IMR-90 (cell line): ENCODE results near the gene TMUB1. TPM values are rescaled to one million over a fixed set of nuclear protein-coding genes. Genes with fewer than 3 reads are reported as not detected.
A peak's percentile ranks its signal among the peaks of the same experiment; 100 is the strongest.

ENCODE experiments used
- ATAC-seq: fragments of 200-7000 bp; cut with Tn5 transposase; 2 replicates; pipeline ENCODE4 v1.9.1; 2020; ENCODE audit warnings: low read depth, mild to moderate bottlenecking, moderate library complexity
- BruUV-seq: library from RNA; stranded (reverse); fragments of 400-500 nt; replicated peaks from 2 replicates; lab custom pipeline; 2021; lab: Mats Ljungman, UMichigan
- CTCF ChIA-PET: fragments of 300-600 bp; formaldehyde crosslinking; extraction: SDS; loops from one replicate; lab custom pipeline; 2021; ENCODE audit warnings: antibody characterized with exemption; lab: Yijun Ruan, JAX
- POLR2A ChIA-PET: fragments of 300-600 bp; sonication (Branson Sonifier 250); formaldehyde crosslinking; loops from one replicate; lab custom pipeline; 2022; ENCODE audit warnings: antibody characterized with exemption; ENCODE audit not compliant: unreplicated experiment; lab: Charles Lee
- DNase-seq: peaks from one replicate; pipeline ENCODE4 v3.0.0; 2013
- H2AFZ ChIP-seq: replicated peaks from 2 replicates; pipeline ENCODE3; 2013; ENCODE audit warnings: low read length, mild to moderate bottlenecking; ENCODE audit not compliant: poor library complexity
- H2AK5ac ChIP-seq: 2 replicates; pipeline ENCODE4 v1.6.1; 2013; ENCODE audit warnings: low read depth, low read length, inconsistent platforms
- H2AK9ac ChIP-seq: replicated peaks from 2 replicates; pipeline ENCODE3; 2013; ENCODE audit warnings: mild to moderate bottlenecking, low read depth, low read length, moderate library complexity; ENCODE audit not compliant: poor library complexity
- H2BK120ac ChIP-seq: 2 replicates; pipeline ENCODE4 v1.6.1; 2013; ENCODE audit warnings: low read depth, low read length, inconsistent platforms
- H2BK15ac ChIP-seq: 3 replicates; pipeline ENCODE4 v1.6.1; 2013; ENCODE audit warnings: low read depth, low read length, inconsistent platforms
- H2BK20ac ChIP-seq: 2 replicates; pipeline ENCODE4 v1.6.1; 2013; ENCODE audit warnings: low read depth, mild to moderate bottlenecking, inconsistent platforms, low read length, moderate library complexity
- H2BK5ac ChIP-seq: 2 replicates; pipeline ENCODE4 v1.6.1; 2013; ENCODE audit warnings: mild to moderate bottlenecking, low read depth, low read length, inconsistent platforms; ENCODE audit not compliant: poor library complexity, severe bottlenecking
- H3K14ac ChIP-seq: replicated peaks from 2 replicates; pipeline ENCODE4 v1.6.1; 2013; ENCODE audit warnings: low read depth, low read length, inconsistent platforms
- H3K18ac ChIP-seq: 2 replicates; pipeline ENCODE4 v1.6.1; 2013; ENCODE audit warnings: low read depth, low read length, control low read depth
- H3K23ac ChIP-seq: 2 replicates; pipeline ENCODE4 v1.6.1; 2013; ENCODE audit warnings: low read depth, low read length, inconsistent platforms
- H3K27ac ChIP-seq: 2 replicates; pipeline ENCODE4 v1.5.1; 2013; ENCODE audit warnings: mild to moderate bottlenecking, control low read depth, low read length; ENCODE audit not compliant: insufficient read depth
- H3K27me3 ChIP-seq: 2 replicates; pipeline ENCODE4 v1.6.1; 2013; ENCODE audit warnings: low read length; ENCODE audit not compliant: control insufficient read depth, insufficient read depth
- H3K36me3 ChIP-seq: 2 replicates; pipeline ENCODE4 v1.6.1; 2013; ENCODE audit warnings: low read length, mixed read lengths; ENCODE audit not compliant: control insufficient read depth, insufficient read depth
- H3K4ac ChIP-seq: 2 replicates; pipeline ENCODE4 v1.6.1; 2013; ENCODE audit warnings: low read depth, low read length, inconsistent platforms
- H3K4me1 ChIP-seq: 2 replicates; pipeline ENCODE4 v1.6.1; 2013; ENCODE audit warnings: low read length, mixed read lengths; ENCODE audit not compliant: control insufficient read depth, insufficient read depth
- H3K4me2 ChIP-seq: 2 replicates; pipeline ENCODE4 v1.6.1; 2013; ENCODE audit warnings: low read depth, mild to moderate bottlenecking, control low read depth, low read length, moderate library complexity
- H3K4me3 ChIP-seq: 2 replicates; pipeline ENCODE4 v1.5.1; 2013; ENCODE audit warnings: low read depth, mild to moderate bottlenecking, control low read depth, low read length, moderate library complexity; ENCODE audit not compliant: insufficient read depth
- H3K56ac ChIP-seq: 2 replicates; pipeline ENCODE4 v1.6.1; 2013; ENCODE audit warnings: low read length, inconsistent platforms; ENCODE audit not compliant: insufficient read depth; ENCODE audit errors: extremely low read depth
- H3K79me1 ChIP-seq, 2 experiments: 2 replicates each; pipeline ENCODE4 v1.6.1; 2013; ENCODE audit warnings: low read length in 2 of 2, inconsistent platforms in 1 of 2, low read depth in 1 of 2
- H3K9ac ChIP-seq: 2 replicates; pipeline ENCODE4 v1.6.1; 2013; ENCODE audit warnings: low read depth, low read length, control low read depth
- H3K9me1 ChIP-seq: 2 replicates; pipeline ENCODE4 v1.6.1; 2013; ENCODE audit warnings: low read length, inconsistent platforms; ENCODE audit not compliant: insufficient read depth
- H3K9me3 ChIP-seq: 2 replicates; pipeline ENCODE4 v1.6.1; 2013; ENCODE audit warnings: low read length; ENCODE audit not compliant: control insufficient read depth, insufficient read depth
- H4K20me1 ChIP-seq: 2 replicates; pipeline ENCODE4 v1.6.1; 2013; ENCODE audit warnings: low read length, inconsistent platforms; ENCODE audit not compliant: insufficient read depth
- H4K5ac ChIP-seq: 2 replicates; pipeline ENCODE4 v1.6.1; 2013; ENCODE audit warnings: mild to moderate bottlenecking, low read depth, low read length, control low read depth
- H4K8ac ChIP-seq, 2 experiments: 2 replicates each; pipeline ENCODE4 v1.6.1; 2013; ENCODE audit warnings: low read depth in 2 of 2, low read length in 2 of 2, control low read depth in 1 of 2, inconsistent platforms in 1 of 2
- H4K91ac ChIP-seq: 2 replicates; pipeline ENCODE4 v1.6.1; 2013; ENCODE audit warnings: low read depth, low read length, inconsistent platforms; ENCODE audit not compliant: insufficient read depth
- BHLHE40 ChIP-seq: fragments of 150-350 bp; IDR thresholded peaks from 2 replicates; pipeline ENCODE4 v1.6.1; 2016; ENCODE audit warnings: mild to moderate bottlenecking, low read depth, low read length
- CEBPB ChIP-seq: IDR thresholded peaks from 2 replicates; pipeline ENCODE4 v1.6.1; 2012; ENCODE audit warnings: low read depth, low read length, improper control_type of control experiment
- CHD1 ChIP-seq: IDR thresholded peaks from 2 replicates; pipeline ENCODE4 v1.6.1; 2012; ENCODE audit warnings: low read depth, low read length, improper control_type of control experiment
- CTCF ChIP-seq: conservative IDR thresholded peaks from 2 replicates; pipeline ENCODE4 v1.5.1; 2012; ENCODE audit warnings: mild to moderate bottlenecking, low read depth, low read length, improper control_type of control experiment
- ELK1 ChIP-seq: fragments of 150-350 bp; IDR thresholded peaks from 2 replicates; pipeline ENCODE4 v1.6.1; 2016; ENCODE audit warnings: low read depth, mild to moderate bottlenecking, low read length, moderate library complexity, borderline replicate concordance
- FOS ChIP-seq: fragments of 150-350 bp; IDR thresholded peaks from 2 replicates; pipeline ENCODE4 v1.6.1; 2016; ENCODE audit warnings: low read depth, low read length
- MAFK ChIP-seq: IDR thresholded peaks from 2 replicates; pipeline ENCODE4 v1.6.1; 2012; ENCODE audit warnings: low read depth, low read length, improper control_type of control experiment
- MAZ ChIP-seq: IDR thresholded peaks from 2 replicates; pipeline ENCODE4 v1.6.1; 2012; ENCODE audit warnings: low read depth, mild to moderate bottlenecking, low read length, improper control_type of control experiment, moderate library complexity, borderline replicate concordance
- MXI1 ChIP-seq: IDR thresholded peaks from 2 replicates; pipeline ENCODE4 v1.6.1; 2012; ENCODE audit warnings: low read depth, mild to moderate bottlenecking, low read length, moderate library complexity, borderline replicate concordance
- NFE2L2 ChIP-seq: fragments of 150-350 bp; IDR thresholded peaks from 2 replicates; pipeline ENCODE4 v1.6.1; 2016; ENCODE audit warnings: low read depth, mild to moderate bottlenecking, low read length
- POLR2A ChIP-seq: IDR thresholded peaks from 2 replicates; pipeline ENCODE4 v1.6.1; 2012; ENCODE audit warnings: mild to moderate bottlenecking, low read depth, low read length
- RAD21 ChIP-seq: IDR thresholded peaks from 2 replicates; pipeline ENCODE4 v1.6.1; 2012; ENCODE audit warnings: low read length, improper control_type of control experiment
- RCOR1 ChIP-seq: IDR thresholded peaks from 2 replicates; pipeline ENCODE4 v1.6.1; 2012; ENCODE audit warnings: mild to moderate bottlenecking, low read length, improper control_type of control experiment; ENCODE audit not compliant: insufficient replicate concordance
- RFX5 ChIP-seq: IDR thresholded peaks from 2 replicates; pipeline ENCODE4 v1.8.0; 2012; ENCODE audit warnings: low read depth, mild to moderate bottlenecking, low read length, moderate library complexity
- SMC3 ChIP-seq: fragments of 150-350 bp; IDR thresholded peaks from 2 replicates; pipeline ENCODE4 v1.6.1; 2016; ENCODE audit warnings: low read depth, mild to moderate bottlenecking, antibody characterized with exemption, low read length, moderate library complexity
- USF2 ChIP-seq: fragments of 150-350 bp; IDR thresholded peaks from 2 replicates; pipeline ENCODE4 v1.6.1; 2017; ENCODE audit warnings: mild to moderate bottlenecking, antibody characterized with exemption, low read length, low read depth
- WGBS, 2 experiments: methylation state at CpG; one replicate each; pipeline versions ENCODE4 v1.1.5 to v1.1.7; 2013; ENCODE audit warnings: missing lambda C conversion rate in 2 of 2; ENCODE audit not compliant: insufficient read length in 1 of 2; ENCODE audit errors: extremely low coverage in 2 of 2; 5-methylcytosine and 5-hydroxymethylcytosine counted together
- dilution Hi-C: fragments of 300-500 bp; cut with HindIII; formaldehyde crosslinking; loops from one replicate; pipeline ENCODE4 v1.14.3; 2018; ENCODE audit warnings: low sequenced_read_pairs; ENCODE audit not compliant: unreplicated experiment
- in situ Hi-C: fragments of 300-500 bp; cut with MboI; formaldehyde crosslinking; loops from 3 replicates; pipeline ENCODE4 v1.14.3; 2019; ENCODE audit warnings: low sequenced_read_pairs, inconsistent platforms, mixed read lengths
- intact Hi-C: fragments of 100-400 bp; cut with micrococcal nuclease; formaldehyde crosslinking; loops from 2 replicates; pipeline ENCODE4 v1.10.0; 2022
- polyA plus RNA-seq, 3 experiments: library from polyadenylated mRNA; depleted of rRNA; stranded (reverse); fragments of >200 nt; gene quantifications; 2 replicates each; pipeline ENCODE4 v1.2.3, GENCODE V29; 2012; ENCODE audit warnings: low replicate concordance in 1 of 3
- total RNA-seq: library from RNA; depleted of rRNA; stranded (reverse); fragments of >200 nt; gene quantifications from 2 replicates; pipeline ENCODE4 v1.2.3, GENCODE V29; 2012

The TMUB1 gene
- total and polyA plus RNA-seq, 2 of the 4 experiments (the other 2 are of a cell fraction): 6.8 to 29.8 TPM

- H4K8ac ChIP-seq: peak overlapping the region in 1 of 2 experiments; percentile 56; a peak in 2 of 4 replicates
- H3K27ac ChIP-seq: peak overlapping the region; percentile 97
- no CpG with 5 or more reads among the region's 17 CpGs for WGBS, 2 experiments
- peaks cover 28% of the 10 kb centered on the region for H4K20me1 ChIP-seq
- DNase-seq (no peak), ATAC-seq (no peak)
- H3K4me1 ChIP-seq: peaks cover 43% of the 10 kb centered on the region
- peak overlapping the region; percentile 66 for H3K4ac ChIP-seq
- H3K9me1 ChIP-seq: peaks cover 12% of the 10 kb centered on the region; the same call in 1 of the 2 replicates
- H3K23ac ChIP-seq: peak overlapping the region; percentile 87; the same call in 1 of the 2 replicates
- H3K4me3 ChIP-seq: peak overlapping the region; percentile 94
- H3K14ac ChIP-seq: peak overlapping the region; percentile 81
- ChIA-PET CTCF (no interaction called here), POLR2A (no interaction called here)
- peak overlapping the region; percentile 100 for H2AK9ac ChIP-seq
- peak overlapping the region; percentile 84 for H3K9ac ChIP-seq
- intact Hi-C loops: loop anchor here (1.0 kb wide), 1 partner anchor 51 kb away; no protein-coding TSS in a partner anchor
- peak overlapping the region; percentile 95 for H2BK5ac ChIP-seq
- in situ Hi-C loops: no loop called here
- no peaks in the 10 kb centered on the region for H3K27me3 ChIP-seq
- H3K18ac ChIP-seq: peak overlapping the region; percentile 22; the same call in 1 of the 2 replicates
- dilution Hi-C loops: no loop called here
- peak overlapping the region; percentile 87 for H3K56ac ChIP-seq
- peaks cover 8% of the 10 kb centered on the region for H3K36me3 ChIP-seq
- no peak overlapping the region for H2BK20ac ChIP-seq
- H3K9me3 ChIP-seq: no peaks in the 10 kb centered on the region
- TF ChIP-seq USF2: no peak
- no peak; the same call in 1 of the 2 replicates for TF ChIP-seq POLR2A
- TF ChIP-seq MAFK: no peak
- TF ChIP-seq NFE2L2: no peak
- no peak for TF ChIP-seq RFX5
- TF ChIP-seq SMC3: no peak
- TF ChIP-seq MXI1: no peak
- TF ChIP-seq ELK1: no peak
- no peak for TF ChIP-seq BHLHE40
- TF ChIP-seq RCOR1: no peak
- no peak for TF ChIP-seq MAZ
- TF ChIP-seq CEBPB: no peak
- TF ChIP-seq FOS: no peak
- TF ChIP-seq CHD1: no peak
- no peak for TF ChIP-seq CTCF
- no peak for TF ChIP-seq RAD21
- peaks cover 24 to 68% of the 10 kb centered on the region in 2 experiments for H3K79me1 ChIP-seq
- H2BK15ac ChIP-seq: 0 out of 3 replicates have a peak overlapping the region, but pooled peaks have one; percentile 15
- H4K91ac ChIP-seq: peak overlapping the region; percentile 56
- peak overlapping the region; percentile 95 for H2AFZ ChIP-seq
- peak overlapping the region; percentile 26; the same call in 1 of the 2 replicates for H4K5ac ChIP-seq
- peak overlapping the region; percentile 99 for H3K4me2 ChIP-seq
- H2BK120ac ChIP-seq: peak overlapping the region; percentile 48; the same call in 1 of the 2 replicates
- no TSS peak for BruUV-seq
- H2AK5ac ChIP-seq: peak overlapping the region; percentile 96
Observed at GRCh38 chr7:151060113-151060415, 23.2 kb downstream of the TMUB1 start.
